ENCODE data around the gene SLC18B1. TPM values are rescaled to one million over a fixed set of nuclear protein-coding genes. Genes with fewer than 3 reads are reported as not detected.

SLC18B1 gene
- polyA plus RNA-seq, 1 donor (not counting 4 experiments of a cell fraction or from before 2014, with no cell fraction given) = 23.1 TPM

DNA sequence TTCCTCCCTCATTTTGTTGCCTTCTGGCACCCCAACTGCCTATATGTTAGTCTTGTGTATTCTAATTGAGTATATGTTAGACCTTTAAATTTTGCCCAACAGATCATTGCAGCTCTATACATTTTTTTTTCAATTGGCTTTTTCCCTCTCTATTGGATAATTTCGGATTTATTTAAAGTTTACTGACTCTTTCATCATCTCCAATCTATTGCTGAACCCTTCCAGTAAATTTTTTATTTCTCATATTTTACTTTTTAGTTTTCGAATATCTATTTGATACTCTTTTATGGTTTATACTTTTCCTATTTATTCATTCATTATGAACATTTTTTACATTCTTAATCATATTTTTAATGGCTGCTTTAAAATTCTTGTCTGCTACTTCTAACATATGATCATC is 7.1 kb upstream of the SLC18B1 start:
- DNase-seq (ENCODE audit: low read depth, low spot score) (no peak), FAIRE-seq (no peak)
- Histone ChIP-seq H3K4me3 (ENCODE audit: control insufficient read depth in 2 of 3, extremely low read depth in 1 of 3, insufficient read depth in 2 of 3, low read depth in 1 of 3, low read length in 3 of 3) (no peak overlapping the region), H3K4me2 (ENCODE audit: control insufficient read depth, extremely low read depth, insufficient read depth, low read depth, low read length) (no peak overlapping the region), H3K27ac (ENCODE audit: control insufficient read depth, insufficient read depth, low read length) (no peak overlapping the region), H4K20me1 (ENCODE audit: control insufficient read depth, extremely low read depth, insufficient read depth, low read length) (no peaks in the 10 kb centered on the region), H3K27me3 (ENCODE audit: control insufficient read depth, extremely low read depth, insufficient read depth, low read length) (no peaks in the 10 kb centered on the region), H3K9me3 (ENCODE audit: control insufficient read depth, low read depth, low read length) (no peaks in the 10 kb centered on the region), H3K36me3 (ENCODE audit: control insufficient read depth in 2 of 2, extremely low read depth in 1 of 2, insufficient read depth in 2 of 2, low read length in 2 of 2) (no peaks in the 10 kb centered on the region), H3K9me1 (ENCODE audit: control insufficient read depth, extremely low read depth, insufficient read depth, low read length) (no peaks in the 10 kb centered on the region), H3K9ac (ENCODE audit: control insufficient read depth, extremely low read depth, insufficient read depth, low read length) (no peak overlapping the region), H2AFZ (ENCODE audit: control insufficient read depth, low read length) (no peak overlapping the region), H3K79me2 (ENCODE audit: control insufficient read depth, insufficient read depth, low read length) (no peaks in the 10 kb centered on the region), H3K4me1 (ENCODE audit: control insufficient read depth, extremely low read depth, insufficient read depth, low read length) (no peaks in the 10 kb centered on the region)
- no peak for TF ChIP-seq EZH2 (IDR thresholded peaks at IDR 0.05; ENCODE audit: low read length)
- TF ChIP-seq, protein P1, sequence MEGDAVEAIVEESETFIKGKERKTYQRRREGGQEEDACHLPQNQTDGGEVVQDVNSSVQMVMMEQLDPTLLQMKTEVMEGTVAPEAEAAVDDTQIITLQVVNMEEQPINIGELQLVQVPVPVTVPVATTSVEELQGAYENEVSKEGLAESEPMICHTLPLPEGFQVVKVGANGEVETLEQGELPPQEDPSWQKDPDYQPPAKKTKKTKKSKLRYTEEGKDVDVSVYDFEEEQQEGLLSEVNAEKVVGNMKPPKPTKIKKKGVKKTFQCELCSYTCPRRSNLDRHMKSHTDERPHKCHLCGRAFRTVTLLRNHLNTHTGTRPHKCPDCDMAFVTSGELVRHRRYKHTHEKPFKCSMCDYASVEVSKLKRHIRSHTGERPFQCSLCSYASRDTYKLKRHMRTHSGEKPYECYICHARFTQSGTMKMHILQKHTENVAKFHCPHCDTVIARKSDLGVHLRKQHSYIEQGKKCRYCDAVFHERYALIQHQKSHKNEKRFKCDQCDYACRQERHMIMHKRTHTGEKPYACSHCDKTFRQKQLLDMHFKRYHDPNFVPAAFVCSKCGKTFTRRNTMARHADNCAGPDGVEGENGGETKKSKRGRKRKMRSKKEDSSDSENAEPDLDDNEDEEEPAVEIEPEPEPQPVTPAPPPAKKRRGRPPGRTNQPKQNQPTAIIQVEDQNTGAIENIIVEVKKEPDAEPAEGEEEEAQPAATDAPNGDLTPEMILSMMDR (optimal IDR thresholded peaks at IDR 0.05 in 1 of 3, IDR thresholded peaks at IDR 0.05 in 1 of 3, conservative IDR thresholded peaks at IDR 0.05 in 1 of 3; ENCODE audit: extremely low read depth in 1 of 3, insufficient read depth in 2 of 3, low read length in 3 of 3) = no peak
- dilution Hi-C loops (cut with MboI; ENCODE audit: extremely low pct_ligation_motif_present, low sequenced_read_pairs) = no loop called here

DNA sequence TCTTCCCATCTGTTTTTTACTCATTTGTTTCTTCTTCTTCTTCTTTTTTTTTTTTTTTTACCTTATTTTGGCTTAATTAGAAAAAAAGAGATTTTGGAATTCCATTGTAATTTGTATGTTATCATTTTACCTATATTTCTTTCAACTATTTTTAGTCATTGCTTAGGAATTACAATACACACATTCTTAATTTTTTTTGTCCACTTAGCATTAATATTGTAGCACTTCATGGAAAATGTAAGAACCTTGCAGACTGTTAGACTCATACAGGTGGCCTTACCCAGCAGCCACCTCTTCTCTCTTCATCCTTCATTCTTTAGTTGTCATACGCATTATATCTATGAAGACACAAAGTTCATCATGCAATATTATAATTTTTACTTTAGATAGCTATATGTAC is 5.8 kb upstream of the SLC18B1 start:
- Histone ChIP-seq H2AFZ (ENCODE audit: control insufficient read depth, low read length) (no peak overlapping the region), H3K4me1 (ENCODE audit: control insufficient read depth, extremely low read depth, insufficient read depth, low read length) (no peaks in the 10 kb centered on the region), H3K9ac (ENCODE audit: control insufficient read depth, extremely low read depth, insufficient read depth, low read length) (no peak overlapping the region), H3K79me2 (ENCODE audit: control insufficient read depth, insufficient read depth, low read length) (no peaks in the 10 kb centered on the region), H3K9me1 (ENCODE audit: control insufficient read depth, extremely low read depth, insufficient read depth, low read length) (no peaks in the 10 kb centered on the region), H3K4me3 (ENCODE audit: control insufficient read depth in 2 of 3, extremely low read depth in 1 of 3, insufficient read depth in 2 of 3, low read depth in 1 of 3, low read length in 3 of 3) (no peak overlapping the region), H3K36me3 (ENCODE audit: control insufficient read depth in 2 of 2, extremely low read depth in 1 of 2, insufficient read depth in 2 of 2, low read length in 2 of 2) (no peaks in the 10 kb centered on the region), H3K9me3 (ENCODE audit: control insufficient read depth, low read depth, low read length) (no peaks in the 10 kb centered on the region), H4K20me1 (ENCODE audit: control insufficient read depth, extremely low read depth, insufficient read depth, low read length) (no peaks in the 10 kb centered on the region), H3K27ac (ENCODE audit: control insufficient read depth, insufficient read depth, low read length) (no peak overlapping the region), H3K27me3 (ENCODE audit: control insufficient read depth, extremely low read depth, insufficient read depth, low read length) (no peaks in the 10 kb centered on the region), H3K4me2 (ENCODE audit: control insufficient read depth, extremely low read depth, insufficient read depth, low read depth, low read length) (no peak overlapping the region)
- FAIRE-seq (no peak), DNase-seq (ENCODE audit: low read depth, low spot score) (no peak)
- TF ChIP-seq, protein P1 (optimal IDR thresholded peaks at IDR 0.05 in 1 of 3, IDR thresholded peaks at IDR 0.05 in 1 of 3, conservative IDR thresholded peaks at IDR 0.05 in 1 of 3; ENCODE audit: extremely low read depth in 1 of 3, insufficient read depth in 2 of 3, low read length in 3 of 3) = no peak
- TF ChIP-seq EZH2 (IDR thresholded peaks at IDR 0.05; ENCODE audit: low read length) = no peak
- dilution Hi-C loops (cut with MboI; ENCODE audit: extremely low pct_ligation_motif_present, low sequenced_read_pairs) = no loop called here
